Measurements from ENCODE around the gene CALY. TPM values are rescaled to one million over a fixed set of nuclear protein-coding genes. Genes with fewer than 3 reads are reported as not detected.
A peak's percentile ranks its signal among the peaks of the same experiment; 100 is the strongest.

The CALY gene
- total and polyA plus RNA-seq, 12 donors: 0.55 to 30.7 (median 12.4) TPM; not detected in 4

- 65 to 75% (median 73%) methylated on average over 8 to 25 of the region's 25 CpGs for WGBS, 4 donors
- DNase-seq: no peak
- H3K27me3 ChIP-seq: no peaks in the 10 kb centered on the region
- H3K4me3 ChIP-seq: no peak overlapping the region
- TF ChIP-seq POLR2A (IDR thresholded peaks at IDR 0.05) (no peak), CTCF (IDR thresholded peaks at IDR 0.05) (no peak)
- H3K4me1 ChIP-seq (replicated peaks in 1 of 2): peaks cover 0 to 26% of the 10 kb centered on the region in 2 donors
- peaks cover 0 to 26% of the 10 kb centered on the region in 2 donors for H3K36me3 ChIP-seq (replicated peaks in 1 of 2)
- intact Hi-C loops (cut with DNase I): no loop called here
- no peaks in the 10 kb centered on the region for H3K9me3 ChIP-seq (replicated peaks in 1 of 3)
- H3K27ac ChIP-seq: peak overlapping the region in 2 of 5 donors; percentile 49 to 57
These were observed 59.3 kb downstream of the CALY start for GRCh38 chr10:133277277-133277992.

- intact Hi-C loops (cut with DNase I): no loop called here
These were observed 60.1 kb downstream of the CALY start, which contains the start of gene ADAM8 for GRCh38 chr10:133276435-133277201. TSS of gene ADAM8 (minus strand) at chr10:133276868. CDS start at chr10:133276817, 51 bp downstream.

GRCh38 chr10:133276100-133276434 lies 60.6 kb downstream of the CALY start:
- H3K4me3 ChIP-seq: no peak overlapping the region

More at GRCh38 chr10:133276435-133277201, 60.1 kb downstream of the CALY start, which contains the start of gene ADAM8:
- H3K36me3 ChIP-seq (replicated peaks in 1 of 2): peaks cover 0 to 18% of the 10 kb centered on the region in 2 donors
- H3K4me1 ChIP-seq (replicated peaks in 1 of 2): peaks cover 0 to 26% of the 10 kb centered on the region in 2 donors
- no peak within 1 kb of the TSS for H3K4me3 ChIP-seq
- peak within 1 kb of the TSS in 1 of 5 donors; percentile 49 for H3K27ac ChIP-seq
- TF ChIP-seq POLR2A (IDR thresholded peaks at IDR 0.05) (no peak), CTCF (IDR thresholded peaks at IDR 0.05) (no peak)
- H3K9me3 ChIP-seq (replicated peaks in 1 of 3): no peaks in the 10 kb centered on the region
- no peaks in the 10 kb centered on the region for H3K27me3 ChIP-seq
- peak in 2 of 7 donors; percentile 40 to 58 for DNase-seq
- 7 to 31% (median 11%) methylated on average over 14 to 63 of the region's 63 CpGs for WGBS, 4 donors

More at GRCh38 chr10:133276100-133276434, 60.6 kb downstream of the CALY start:
- no peak for DNase-seq
- peaks cover 0 to 12% of the 10 kb centered on the region in 2 donors for H3K36me3 ChIP-seq (replicated peaks in 1 of 2)
- WGBS, 4 donors: 30 to 61% (median 40%) methylated on average over 2 to 6 of the region's 6 CpGs
- H3K27ac ChIP-seq: no peak overlapping the region
- intact Hi-C loops (cut with DNase I): no loop called here
- H3K27me3 ChIP-seq: no peaks in the 10 kb centered on the region
- no peak for TF ChIP-seq CTCF (IDR thresholded peaks at IDR 0.05)
- TF ChIP-seq POLR2A (IDR thresholded peaks at IDR 0.05): no peak
- H3K9me3 ChIP-seq (replicated peaks in 1 of 3): no peaks in the 10 kb centered on the region
- H3K4me1 ChIP-seq (replicated peaks in 1 of 2): peaks cover 0 to 26% of the 10 kb centered on the region in 2 donors
